H1 (cell line): Measurements from ENCODE around the gene HOXB8.

Source experiments
- EGR1 ChIP-seq: IDR thresholded peaks from 2 replicates; pipeline ENCODE4 v1.6.1; 2011; ENCODE audit warnings: low read depth, low read length, borderline replicate concordance
- EP300 ChIP-seq, 2 experiments: IDR thresholded peaks; 1 replicate in 1 of 2; 2 replicates in 1 of 2; pipeline ENCODE4 v1.6.1; 2011 to 2012; ENCODE audit warnings: low read depth in 2 of 2, low read length in 2 of 2, mild to moderate bottlenecking in 2 of 2, borderline replicate concordance in 1 of 2, inconsistent platforms in 1 of 2, moderate library complexity in 1 of 2
- HDAC2 ChIP-seq, 2 experiments: fragments of 300-600 bp in 1 of 2; sonication (generic) in 1 of 2; IDR thresholded peaks; 2 replicates each; pipeline ENCODE4 v1.6.1; 2011 to 2012; ENCODE audit warnings: low read depth in 2 of 2, low read length in 2 of 2, mild to moderate bottlenecking in 2 of 2, moderate library complexity in 2 of 2, borderline replicate concordance in 1 of 2, inconsistent platforms in 1 of 2
- HDAC6 ChIP-seq: IDR thresholded peaks from one replicate; pipeline ENCODE4 v1.7.1; 2012; ENCODE audit warnings: low read depth, mild to moderate bottlenecking, inconsistent platforms, low read length, moderate library complexity
- JUND ChIP-seq: IDR thresholded peaks from 2 replicates; pipeline ENCODE4 v1.6.1; 2011; ENCODE audit warnings: mild to moderate bottlenecking, improper control_type of control experiment, low read length
- POLR2A ChIP-seq, 2 experiments: IDR thresholded peaks; 1 replicate in 1 of 2; 2 replicates in 1 of 2; pipeline ENCODE4 v1.6.1; 2011; ENCODE audit warnings: low read depth in 2 of 2, low read length in 2 of 2, mild to moderate bottlenecking in 2 of 2; ENCODE audit errors: control extremely low read depth in 1 of 2
- POLR2AphosphoS5 ChIP-seq: IDR thresholded peaks from 2 replicates; pipeline ENCODE4 v1.6.1; 2011; ENCODE audit warnings: low read depth, low read length
- RAD21 ChIP-seq, 2 experiments: IDR thresholded peaks in 1 of 2; conservative IDR thresholded peaks in 1 of 2; 2 replicates each; pipeline ENCODE4 v1.6.1; 2011; ENCODE audit warnings: low read depth in 2 of 2, low read length in 2 of 2, improper control_type of control experiment in 1 of 2, inconsistent platforms in 1 of 2, mild to moderate bottlenecking in 1 of 2, moderate library complexity in 1 of 2
- SP1 ChIP-seq: IDR thresholded peaks from 2 replicates; pipeline ENCODE4 v1.6.1; 2011; ENCODE audit warnings: low read depth, low read length
- TCF12 ChIP-seq: IDR thresholded peaks from 2 replicates; pipeline ENCODE4 v1.6.1; 2011; ENCODE audit warnings: low read depth, mild to moderate bottlenecking, low read length
- TF ChIP-seq, protein P1 (sequence below), 3 experiments: IDR thresholded peaks; 1 replicate in 2 of 3; 2 replicates in 1 of 3; pipeline versions ENCODE4 v1.5.1 to v1.6.1; 2011; ENCODE audit warnings: low read length in 3 of 3, mild to moderate bottlenecking in 3 of 3, inconsistent platforms in 2 of 3, low read depth in 1 of 3, moderate library complexity in 1 of 3; ENCODE audit not compliant: insufficient read depth in 1 of 3; ENCODE audit errors: control extremely low read depth in 1 of 3
- TF ChIP-seq, protein P2 (sequence below): IDR thresholded peaks from 2 replicates; pipeline ENCODE4 v1.6.1; 2011; ENCODE audit warnings: low read depth, mild to moderate bottlenecking, low read length; ENCODE audit not compliant: insufficient read depth

DNA sequence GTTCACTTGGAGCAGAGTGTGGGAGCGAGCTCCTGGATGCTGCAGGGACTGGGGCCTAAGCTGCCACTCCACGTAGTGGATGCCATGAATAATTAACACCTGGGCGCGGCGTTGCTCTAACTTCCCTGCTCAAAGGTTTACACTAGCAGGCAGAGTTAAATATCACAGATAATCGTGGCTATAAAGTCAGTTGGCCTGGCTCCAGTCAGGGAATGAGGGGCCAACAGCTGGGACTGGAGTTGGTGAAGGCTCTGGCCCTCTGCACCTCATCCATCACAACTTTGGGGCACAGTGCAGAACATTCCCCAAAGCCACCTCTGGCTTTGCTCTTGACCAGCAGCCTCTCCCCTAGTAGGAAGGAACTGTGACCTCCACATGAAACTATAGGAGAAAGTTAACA lies 47.9 kb downstream of the HOXB8 start:
- TF ChIP-seq HDAC2 (IDR thresholded peaks at IDR 0.05; ENCODE audit: borderline replicate concordance in 1 of 2, low read depth in 2 of 2, low read length in 2 of 2) (no peak), POLR2AphosphoS5 (no peak), POLR2A (IDR thresholded peaks at IDR 0.05; ENCODE audit: control extremely low read depth in 1 of 2, low read depth in 2 of 2, low read length in 2 of 2) (no peak), TCF12 (no peak), RAD21 (IDR thresholded peaks at IDR 0.05 in 1 of 2, conservative IDR thresholded peaks at IDR 0.05 in 1 of 2; ENCODE audit: low read depth in 2 of 2, low read length in 2 of 2) (no peak), JUND (no peak), HDAC6 (no peak), EGR1 (no peak), EP300 (IDR thresholded peaks at IDR 0.05; ENCODE audit: borderline replicate concordance in 1 of 2, low read depth in 2 of 2, low read length in 2 of 2) (no peak), SP1 (no peak)
- TF ChIP-seq, protein P1, sequence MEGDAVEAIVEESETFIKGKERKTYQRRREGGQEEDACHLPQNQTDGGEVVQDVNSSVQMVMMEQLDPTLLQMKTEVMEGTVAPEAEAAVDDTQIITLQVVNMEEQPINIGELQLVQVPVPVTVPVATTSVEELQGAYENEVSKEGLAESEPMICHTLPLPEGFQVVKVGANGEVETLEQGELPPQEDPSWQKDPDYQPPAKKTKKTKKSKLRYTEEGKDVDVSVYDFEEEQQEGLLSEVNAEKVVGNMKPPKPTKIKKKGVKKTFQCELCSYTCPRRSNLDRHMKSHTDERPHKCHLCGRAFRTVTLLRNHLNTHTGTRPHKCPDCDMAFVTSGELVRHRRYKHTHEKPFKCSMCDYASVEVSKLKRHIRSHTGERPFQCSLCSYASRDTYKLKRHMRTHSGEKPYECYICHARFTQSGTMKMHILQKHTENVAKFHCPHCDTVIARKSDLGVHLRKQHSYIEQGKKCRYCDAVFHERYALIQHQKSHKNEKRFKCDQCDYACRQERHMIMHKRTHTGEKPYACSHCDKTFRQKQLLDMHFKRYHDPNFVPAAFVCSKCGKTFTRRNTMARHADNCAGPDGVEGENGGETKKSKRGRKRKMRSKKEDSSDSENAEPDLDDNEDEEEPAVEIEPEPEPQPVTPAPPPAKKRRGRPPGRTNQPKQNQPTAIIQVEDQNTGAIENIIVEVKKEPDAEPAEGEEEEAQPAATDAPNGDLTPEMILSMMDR (IDR thresholded peaks at IDR 0.05; ENCODE audit: control extremely low read depth in 1 of 3, insufficient read depth in 1 of 3, low read depth in 1 of 3, low read length in 3 of 3): no peak
- TF ChIP-seq, protein P2, sequence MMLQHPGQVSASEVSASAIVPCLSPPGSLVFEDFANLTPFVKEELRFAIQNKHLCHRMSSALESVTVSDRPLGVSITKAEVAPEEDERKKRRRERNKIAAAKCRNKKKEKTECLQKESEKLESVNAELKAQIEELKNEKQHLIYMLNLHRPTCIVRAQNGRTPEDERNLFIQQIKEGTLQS: no peak
